T-helper 1 cell treated with Interleukin-12 subunit alpha and Interleukin-12 subunit beta and Interleukin-4 antibody, amounts not matched to agents 30 ng/mL and 1 ng/mL, for 36 hours (primary cell): ENCODE results near the gene SPDYE4. TPM values are rescaled to one million over a fixed set of nuclear protein-coding genes. Genes with fewer than 3 reads are reported as not detected.

ENCODE experiments used
- intact Hi-C: fragments of 100-400 bp; cut with micrococcal nuclease; formaldehyde crosslinking; loops from one replicate; pipeline ENCODE4 v1.15.1; 2024
- total RNA-seq: library from RNA; stranded (reverse); gene quantifications from 2 replicates; pipeline ENCODE4 v1.2.3, GENCODE V29; 2022

Gene SPDYE4
- total RNA-seq, 1 donor from 2014 or later = 0.22 TPM

DNA sequence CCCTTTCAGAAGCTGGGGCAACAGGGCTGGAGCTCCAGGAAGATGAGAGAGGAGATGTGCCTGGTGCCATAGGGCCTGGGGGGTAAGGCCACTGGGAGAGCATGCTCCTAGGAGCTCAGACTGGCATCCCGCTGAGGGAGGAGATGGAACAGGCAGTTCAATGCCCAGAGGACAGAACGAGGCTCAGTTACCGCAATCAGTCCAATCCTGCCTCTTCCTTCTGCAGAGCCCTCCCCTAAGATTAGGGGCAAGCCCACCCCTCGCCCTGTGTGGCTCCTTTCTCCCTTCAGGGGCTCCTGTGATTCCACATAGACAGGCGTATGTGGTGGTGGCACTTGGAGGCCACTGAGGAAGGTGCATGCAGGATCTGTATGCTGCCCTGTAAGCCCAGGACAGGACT is 16.1 kb downstream of the SPDYE4 start:
- intact Hi-C loops = loop anchor here (10.0 kb wide), 2 partner anchors 447 to 617 kb away; partner anchors contain the start of genes HES7 and SLC25A35

DNA sequence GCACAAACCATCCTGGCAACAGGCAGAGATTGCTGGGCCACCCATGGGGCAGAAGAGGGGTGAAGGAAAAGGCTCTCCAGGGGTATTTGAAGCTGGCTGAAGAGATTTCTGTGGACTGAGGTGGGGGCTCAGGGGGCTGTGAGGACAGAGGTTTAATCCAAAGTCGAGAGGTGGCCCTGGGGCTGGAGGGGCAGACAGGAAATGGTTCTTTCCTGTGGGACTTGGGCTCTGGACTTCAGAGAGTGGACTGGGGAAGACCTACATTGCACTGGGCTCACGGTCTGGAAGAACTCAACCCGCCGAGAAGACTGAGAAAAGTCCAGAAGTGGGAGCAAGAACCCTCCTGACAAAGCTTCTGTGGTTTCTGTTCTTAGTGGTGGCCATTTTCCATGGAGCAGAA is 16.6 kb downstream of the SPDYE4 start:
- intact Hi-C loops = loop anchor here (10.0 kb wide), 2 partner anchors 447 to 617 kb away; partner anchors contain the start of genes HES7 and SLC25A35

- intact Hi-C loops = loop anchor here (10.0 kb wide), 2 partner anchors 447 to 617 kb away; partner anchors contain the start of genes HES7 and SLC25A35
Measured at GRCh38 chr17:8741366-8741765, 17.0 kb downstream of the SPDYE4 start.

- intact Hi-C loops = loop anchor here (10.0 kb wide), 2 partner anchors 446 to 616 kb away; partner anchors contain the start of genes HES7 and SLC25A35
Measured at GRCh38 chr17:8740486-8740885, 17.9 kb downstream of the SPDYE4 start.

DNA sequence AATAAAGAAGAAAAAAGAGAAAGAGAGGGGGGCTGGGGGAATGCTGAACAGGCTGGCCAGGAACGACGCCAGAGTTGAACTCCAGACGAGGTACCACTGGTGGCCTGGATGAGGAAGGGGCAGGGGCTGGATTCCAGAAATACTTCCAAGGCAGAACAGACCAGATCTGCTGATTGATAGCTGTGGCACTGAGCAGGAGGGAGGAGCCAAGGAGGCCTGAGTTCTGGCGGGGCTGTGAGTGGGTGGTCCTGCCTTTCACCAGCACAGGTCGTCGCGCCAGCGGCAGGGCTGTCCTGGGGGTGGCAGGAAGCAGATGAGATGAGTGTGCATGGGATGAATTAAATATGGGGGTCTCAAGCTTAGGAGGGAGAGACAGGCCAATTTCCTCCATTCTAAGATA is 19.2 kb downstream of the SPDYE4 start:
- intact Hi-C loops = no loop called here

GRCh38 chr17:8736796-8737195 is 21.6 kb downstream of the SPDYE4 start:
- intact Hi-C loops = no loop called here

GRCh38 chr17:8736362-8736761 is 22.0 kb downstream of the SPDYE4 start:
- intact Hi-C loops = no loop called here

DNA sequence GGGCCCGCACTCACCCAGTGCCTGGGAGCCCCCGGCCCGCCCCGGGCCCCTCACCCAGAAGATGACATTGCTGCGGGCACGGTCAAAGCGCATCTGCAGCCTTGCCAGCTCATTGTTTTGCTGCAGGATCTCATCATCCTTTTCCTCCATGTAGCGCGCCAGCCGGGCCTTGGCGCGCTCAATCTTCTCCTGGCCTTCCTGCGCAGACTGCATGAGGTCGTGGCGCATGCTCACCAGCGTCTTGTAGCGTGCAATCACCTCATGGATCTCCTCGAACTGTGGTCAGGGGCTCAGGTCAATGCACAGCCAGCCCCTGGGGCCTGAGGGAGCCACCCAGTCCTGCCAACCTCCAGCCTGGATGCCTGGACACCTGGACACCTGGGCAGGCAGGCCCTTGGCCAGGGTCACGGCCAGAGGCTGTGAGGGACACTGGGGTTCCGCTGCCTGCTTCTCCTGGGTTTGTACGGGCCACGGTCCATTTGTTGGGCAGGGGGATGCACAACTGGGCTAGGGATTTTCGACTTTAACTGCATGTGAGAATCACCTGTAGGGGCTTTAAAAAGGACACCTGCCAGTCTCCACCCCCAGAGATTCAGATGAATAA is 22.9 kb downstream of the SPDYE4 start:
- intact Hi-C loops = no loop called here

DNA sequence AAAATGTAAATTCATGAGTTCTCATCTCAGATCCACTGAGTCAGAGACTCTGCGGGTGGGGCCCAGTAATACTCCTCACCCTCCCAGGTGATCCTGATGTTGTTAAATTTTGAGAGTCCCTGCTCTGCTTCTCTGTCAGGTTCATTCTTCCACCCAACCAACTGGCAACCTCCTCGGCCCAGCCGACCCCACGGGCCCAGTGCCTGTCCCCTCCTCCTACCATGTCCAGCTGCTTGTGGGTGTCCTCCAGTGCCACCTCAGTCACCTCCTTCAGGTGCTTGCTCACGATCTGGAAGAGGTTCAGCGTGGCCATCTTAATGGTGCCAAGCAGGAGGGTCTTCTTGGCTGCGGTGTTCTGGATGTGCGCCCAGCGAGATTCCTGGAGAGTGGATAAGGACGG is 23.5 kb downstream of the SPDYE4 start:
- intact Hi-C loops = no loop called here

GRCh38 chr17:8732406-8733085 is 25.8 kb downstream of the SPDYE4 start:
- intact Hi-C loops = no loop called here

GRCh38 chr17:8729860-8730259 is 28.5 kb downstream of the SPDYE4 start:
- intact Hi-C loops = no loop called here

GRCh38 chr17:8729421-8729820 is 28.9 kb downstream of the SPDYE4 start:
- intact Hi-C loops = no loop called here

- intact Hi-C loops = no loop called here
Measured at GRCh38 chr17:8728971-8729370, 29.4 kb downstream of the SPDYE4 start.

DNA sequence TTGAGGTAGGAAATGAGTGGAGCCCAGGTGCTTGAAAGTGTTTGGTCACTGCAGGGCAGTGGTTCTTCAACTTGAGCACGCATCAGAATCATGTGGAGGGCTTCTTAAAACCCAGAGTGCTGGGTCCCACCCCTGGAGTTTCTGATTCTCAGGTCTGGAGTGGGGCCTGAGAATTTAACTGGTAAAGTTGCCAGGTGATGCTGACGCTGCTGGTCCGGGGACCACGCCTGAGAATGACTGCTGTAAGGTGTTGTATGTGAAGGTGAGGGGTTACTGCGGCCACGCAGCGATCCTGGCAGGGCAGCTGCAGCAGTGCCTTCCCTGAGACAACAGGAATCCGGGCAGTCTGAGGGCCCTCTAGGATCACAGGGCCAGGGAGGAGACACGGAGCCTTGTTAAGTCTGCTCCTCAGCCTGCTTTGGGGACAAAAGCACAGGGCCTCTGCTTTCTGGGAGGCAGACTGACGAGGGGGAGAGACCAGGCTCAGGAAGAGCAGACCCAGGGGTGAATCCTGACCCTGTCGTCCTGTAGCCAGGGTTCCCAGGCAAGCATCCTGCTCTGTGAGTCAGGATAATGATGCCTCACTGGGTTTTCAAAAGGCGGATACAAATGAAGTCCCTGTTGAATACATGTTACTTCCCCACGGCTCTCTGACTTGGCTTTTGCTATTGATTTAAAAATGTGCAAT is 30.0 kb downstream of the SPDYE4 start:
- intact Hi-C loops = no loop called here

DNA sequence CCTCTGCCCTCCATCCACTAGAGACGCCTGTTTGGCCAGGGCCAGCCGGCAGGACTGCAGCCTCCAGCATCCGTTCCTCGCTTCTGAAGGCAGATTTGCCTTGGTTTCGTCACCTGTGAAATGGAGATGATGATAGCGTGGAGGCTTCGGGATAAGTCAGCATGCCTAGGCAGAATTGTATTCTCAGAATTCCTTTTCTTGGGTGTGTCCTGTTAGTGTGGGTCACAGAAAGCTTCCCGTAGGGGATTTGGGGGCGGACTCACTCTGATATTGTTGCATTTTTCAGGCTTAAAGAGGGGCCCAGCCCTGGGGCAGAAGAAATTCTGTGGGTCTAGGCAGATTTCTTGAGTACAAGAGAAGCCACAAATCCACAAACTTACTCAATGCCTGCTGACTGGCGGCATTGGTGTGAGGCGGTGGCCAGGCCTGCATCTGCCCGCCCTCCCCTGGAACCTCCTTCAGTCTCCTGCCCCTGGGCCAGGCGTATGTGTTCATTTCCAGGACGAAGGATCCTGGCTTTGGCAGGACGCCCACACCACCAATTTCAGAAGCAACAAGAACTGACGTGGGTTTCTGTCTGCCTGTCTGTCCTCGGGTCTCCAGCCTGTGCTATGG is 31.3 kb downstream of the SPDYE4 start:
- intact Hi-C loops = no loop called here

GRCh38 chr17:8725881-8726876 is 32.2 kb downstream of the SPDYE4 start:
- intact Hi-C loops = no loop called here

- intact Hi-C loops = no loop called here
Measured at GRCh38 chr17:8724451-8724850, 33.9 kb downstream of the SPDYE4 start.

GRCh38 chr17:8720596-8720995 is 37.8 kb downstream of the SPDYE4 start:
- intact Hi-C loops = no loop called here

DNA sequence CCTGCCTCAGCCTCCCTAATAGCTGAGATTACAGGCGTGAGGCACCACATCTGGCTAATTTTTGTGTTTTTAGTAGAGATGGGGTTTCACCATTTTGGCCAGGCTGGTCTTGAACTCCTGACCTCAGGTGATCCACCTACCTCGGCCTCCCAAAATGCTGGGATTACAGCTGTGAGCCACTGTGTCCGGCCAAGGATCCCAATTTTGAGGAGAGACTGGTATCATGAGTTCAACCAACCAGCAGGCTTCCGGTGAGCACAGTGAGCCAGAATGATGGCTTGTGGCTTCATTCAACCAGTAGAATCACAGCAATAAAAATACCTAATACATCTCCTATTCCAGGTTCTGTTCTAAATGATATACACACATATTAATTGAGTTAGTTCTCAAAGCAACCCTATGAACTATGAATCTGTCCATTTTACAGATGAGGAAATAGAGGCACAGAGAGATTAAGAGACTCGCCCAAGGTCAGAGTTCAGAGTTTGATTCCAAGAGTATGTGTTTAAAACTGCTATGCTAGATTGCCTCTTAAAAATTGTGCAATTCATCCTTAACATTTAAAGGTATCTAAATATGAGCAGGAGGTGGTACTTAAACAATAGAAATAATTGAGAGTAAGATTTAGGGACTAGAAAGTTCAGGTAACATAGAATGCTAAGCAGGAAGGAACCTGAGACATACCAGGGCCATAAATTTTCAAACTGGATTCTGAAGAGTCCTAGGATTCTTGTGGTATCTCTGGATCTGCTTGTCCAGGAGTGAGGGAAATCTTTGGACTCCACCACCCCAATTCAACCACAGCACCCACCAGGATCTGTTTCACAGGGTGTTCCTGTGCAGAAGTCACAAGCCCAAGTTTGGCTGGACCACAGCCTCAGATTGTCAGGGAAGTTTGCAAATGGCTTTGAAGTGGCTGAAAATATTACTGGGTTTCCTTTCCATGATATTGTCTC is 38.8 kb downstream of the SPDYE4 start:
- intact Hi-C loops = no loop called here
